Activated CD8-positive, alpha-beta T cell treated with anti-CD3 and anti-CD28 coated beads for 36 hours (primary cell): ENCODE results near the gene C7orf33. TPM values are rescaled to one million over a fixed set of nuclear protein-coding genes. Genes with fewer than 3 reads are reported as not detected.
A peak's percentile ranks its signal among the peaks of the same experiment; 100 is the strongest.

ENCODE experiments used
- ATAC-seq: fragments of 200-7000 bp; cut with Tn5 transposase; one replicate; pipeline ENCODE4 v1.10.0; 2021; ENCODE audit warnings: mild to moderate bottlenecking, moderate library complexity
- CTCF ChIA-PET: fragments of 350-600 bp; sonication (Branson Sonifier 250); formaldehyde crosslinking; loops from one replicate; lab custom pipeline; 2021; ENCODE audit warnings: antibody characterized with exemption; lab: Charles Lee
- POLR2A ChIA-PET: fragments of 350-600 bp; sonication (Branson Sonifier 250); formaldehyde crosslinking; loops from one replicate; lab custom pipeline; 2021; ENCODE audit warnings: antibody characterized with exemption; lab: Charles Lee
- DNase-seq: peaks from one replicate; pipeline ENCODE4 v3.0.0-alpha.2; 2020
- H3K27ac Mint-ChIP-seq: one replicate; pipeline ENCODE4 v1.8.0; 2021; ENCODE audit warnings: mild to moderate bottlenecking, mixed read lengths
- H3K27me3 Mint-ChIP-seq: one replicate; pipeline ENCODE4 v1.8.0; 2021; ENCODE audit warnings: mixed read lengths
- H3K36me3 Mint-ChIP-seq: one replicate; pipeline ENCODE4 v1.8.0; 2021; ENCODE audit warnings: low read depth, mixed read lengths
- H3K4me1 Mint-ChIP-seq: one replicate; pipeline ENCODE4 v1.8.0; 2021; ENCODE audit warnings: low read depth, mixed read lengths
- H3K4me3 Mint-ChIP-seq: one replicate; pipeline ENCODE4 v1.8.0; 2021; ENCODE audit warnings: mild to moderate bottlenecking, moderate library complexity, mixed read lengths
- H3K9me3 Mint-ChIP-seq: one replicate; pipeline ENCODE4 v1.8.0; 2021; ENCODE audit warnings: mixed read lengths
- CTCF ChIP-seq: fragments of 200-600 bp; IDR thresholded peaks from one replicate; pipeline ENCODE4 v1.8.0; 2022; ENCODE audit warnings: antibody characterized with exemption, mild to moderate bottlenecking
- intact Hi-C: fragments of 100-400 bp; cut with micrococcal nuclease; formaldehyde crosslinking; loops from one replicate; pipeline ENCODE4 v1.10.0; 2022
- total RNA-seq, 2 experiments: library from RNA; stranded (reverse); gene quantifications; one replicate each; pipeline ENCODE4 v1.2.3, GENCODE V29; 2021

Gene C7orf33
- total RNA-seq, 2 experiments from 2014 or later = not detected

- H3K4me1 Mint-ChIP-seq = peaks cover 41% of the 10 kb centered on the region
- CTCF ChIA-PET = interaction anchor here (1.0 to 1.4 kb wide), 4 partner anchors 20 to 76 kb away, joined by 3 to 8 read pairs (median 4); no protein-coding TSS in a partner anchor
- H3K9me3 Mint-ChIP-seq = no peaks in the 10 kb centered on the region
- ATAC-seq = peak; percentile 37
- intact Hi-C loops = no loop called here
- POLR2A ChIA-PET = interaction anchor here (0.8 kb wide), 1 partner anchor 118 kb away, joined by 3 read pairs; no protein-coding TSS in a partner anchor
- no peak overlapping the region for H3K4me3 Mint-ChIP-seq
- peaks cover 26% of the 10 kb centered on the region for H3K27me3 Mint-ChIP-seq
- H3K36me3 Mint-ChIP-seq = no peaks in the 10 kb centered on the region
- no peak overlapping the region for H3K27ac Mint-ChIP-seq
- DNase-seq = no peak
- no peak for TF ChIP-seq CTCF
Measured at GRCh38 chr7:148624735-148625134, 34.2 kb downstream of the C7orf33 start.

GRCh38 chr7:148625342-148625741 is 34.8 kb downstream of the C7orf33 start:
- intact Hi-C loops = no loop called here
- no peaks in the 10 kb centered on the region for H3K36me3 Mint-ChIP-seq
- ChIA-PET CTCF (interaction anchor here (1.0 to 1.4 kb wide), 3 partner anchors 20 to 75 kb away, joined by 3 to 8 read pairs (median 3); no protein-coding TSS in a partner anchor), POLR2A (interaction anchor here (0.5 to 0.8 kb wide), 2 partner anchors 117 to 122 kb away, joined by 3 read pairs; no protein-coding TSS in a partner anchor)
- peaks cover 32% of the 10 kb centered on the region for H3K27me3 Mint-ChIP-seq
- peaks cover 44% of the 10 kb centered on the region for H3K4me1 Mint-ChIP-seq
- no peak for DNase-seq
- H3K4me3 Mint-ChIP-seq = no peak overlapping the region
- no peak for ATAC-seq
- H3K9me3 Mint-ChIP-seq = no peaks in the 10 kb centered on the region
- no peak overlapping the region for H3K27ac Mint-ChIP-seq
- TF ChIP-seq CTCF = no peak

DNA sequence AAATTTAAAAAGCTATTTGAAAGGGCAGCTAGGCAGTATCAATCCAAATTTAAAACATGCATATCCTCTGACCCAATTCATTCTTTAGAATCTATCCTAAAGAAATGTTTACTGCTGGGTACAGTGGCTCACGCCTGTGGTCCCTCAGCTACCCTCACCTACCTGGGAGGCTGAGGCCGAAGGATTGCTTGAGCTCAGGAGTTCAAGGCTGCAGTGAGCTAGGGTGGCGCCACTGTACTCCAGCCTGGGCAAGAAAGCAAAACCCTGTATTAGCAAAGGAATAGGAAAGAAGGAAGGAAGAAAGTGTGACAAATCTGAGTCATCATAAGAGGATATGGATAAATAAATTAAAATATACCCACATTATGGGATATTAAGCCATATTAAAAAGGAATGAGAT is 36.3 kb downstream of the C7orf33 start:
- POLR2A ChIA-PET = interaction anchor here (1.2 kb wide), 1 partner anchor 72 kb away, joined by 4 read pairs; the partner anchor contains the start of gene CUL1
- H3K27ac Mint-ChIP-seq = no peak overlapping the region

DNA sequence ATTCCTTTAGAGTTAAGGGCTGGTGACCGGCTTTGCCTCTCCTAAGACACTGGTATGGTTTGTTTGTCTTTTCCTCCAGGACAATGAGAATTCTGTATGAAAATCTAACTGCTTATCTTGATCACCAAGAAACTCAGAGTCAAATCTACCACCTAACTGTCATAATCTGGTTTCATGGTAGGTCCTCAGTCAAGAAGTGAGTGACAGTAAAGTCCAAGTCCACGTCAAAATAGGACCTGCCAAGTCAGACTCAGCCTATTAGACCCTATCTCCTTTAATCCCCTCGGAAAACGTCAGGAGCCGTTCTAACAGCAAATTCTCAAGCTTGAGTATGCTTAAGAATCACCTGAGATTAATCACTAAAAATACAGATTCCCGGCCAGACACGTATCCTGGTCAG is 37.4 kb downstream of the C7orf33 start:
- H3K27me3 Mint-ChIP-seq = peaks cover 19% of the 10 kb centered on the region
- intact Hi-C loops = no loop called here
- H3K27ac Mint-ChIP-seq = no peak overlapping the region
- ATAC-seq (no peak), DNase-seq (no peak)
- H3K4me3 Mint-ChIP-seq = no peak overlapping the region
- peaks cover 35% of the 10 kb centered on the region for H3K4me1 Mint-ChIP-seq
- no peak for TF ChIP-seq CTCF
- no peaks in the 10 kb centered on the region for H3K9me3 Mint-ChIP-seq
- CTCF ChIA-PET = no interaction called here
- POLR2A ChIA-PET = no interaction called here
- H3K36me3 Mint-ChIP-seq = peaks cover under 1% of the 10 kb centered on the region

More for the DNA sequence above, 36.3 kb downstream of the C7orf33 start:
- ATAC-seq (no peak), DNase-seq (no peak)
- Mint-ChIP-seq H3K36me3 (no peaks in the 10 kb centered on the region), H3K9me3 (no peaks in the 10 kb centered on the region), H3K4me3 (no peak overlapping the region), H3K4me1 (peaks cover 34% of the 10 kb centered on the region), H3K27me3 (peaks cover 18% of the 10 kb centered on the region)
- intact Hi-C loops = no loop called here
- CTCF ChIA-PET = no interaction called here
- TF ChIP-seq CTCF = no peak

GRCh38 chr7:148630078-148630477 is 39.5 kb downstream of the C7orf33 start:
- Mint-ChIP-seq H3K36me3 (peaks cover 2% of the 10 kb centered on the region), H3K4me1 (peaks cover 37% of the 10 kb centered on the region), H3K9me3 (peaks cover 4% of the 10 kb centered on the region), H3K4me3 (no peak overlapping the region), H3K27ac (no peak overlapping the region), H3K27me3 (peaks cover 14% of the 10 kb centered on the region)
- ChIA-PET CTCF (no interaction called here), POLR2A (no interaction called here)
- DNase-seq (no peak), ATAC-seq (no peak)
- intact Hi-C loops = no loop called here
- TF ChIP-seq CTCF = no peak
